ENCODE data around the gene SMAD7.

SMAD7 gene

GRCh38 chr18:48893061-48893607 lies 57.6 kb downstream of the SMAD7 start:
- no peak for DNase-seq

GRCh38 chr18:48892146-48892855 lies 58.5 kb downstream of the SMAD7 start:
- no peak for DNase-seq

- DNase-seq, result no peak
These were observed 59.0 kb downstream of the SMAD7 start for GRCh38 chr18:48891721-48892120.

- DNase-seq, result no peak
These were observed 60.6 kb downstream of the SMAD7 start for GRCh38 chr18:48889981-48890762.

- DNase-seq, result no peak
These were observed 61.4 kb downstream of the SMAD7 start for GRCh38 chr18:48889115-48889941.

GRCh38 chr18:48888773-48889080 lies 62.0 kb downstream of the SMAD7 start:
- no peak for DNase-seq

- no peak for DNase-seq
These were observed 62.6 kb downstream of the SMAD7 start for GRCh38 chr18:48887905-48888772.

- DNase-seq, result no peak
These were observed 63.4 kb downstream of the SMAD7 start for GRCh38 chr18:48887294-48887904.

- no peak for DNase-seq
These were observed 64.1 kb downstream of the SMAD7 start for GRCh38 chr18:48886520-48887293.

GRCh38 chr18:48885924-48886400 lies 64.8 kb downstream of the SMAD7 start:
- no peak for DNase-seq

- DNase-seq, result no peak
These were observed 65.4 kb downstream of the SMAD7 start for GRCh38 chr18:48885266-48885923.

- DNase-seq, result no peak
These were observed 66.0 kb downstream of the SMAD7 start for GRCh38 chr18:48884771-48885170.

GRCh38 chr18:48884306-48884705 lies 66.5 kb downstream of the SMAD7 start:
- no peak for DNase-seq

- DNase-seq, result no peak
These were observed 68.4 kb downstream of the SMAD7 start for GRCh38 chr18:48882379-48882778.

- DNase-seq, result no peak
These were observed 69.8 kb downstream of the SMAD7 start for GRCh38 chr18:48880931-48881330.

GRCh38 chr18:48879008-48879431 lies 71.7 kb downstream of the SMAD7 start:
- no peak for DNase-seq

GRCh38 chr18:48878471-48878870 lies 72.3 kb downstream of the SMAD7 start:
- DNase-seq, result no peak

GRCh38 chr18:48877941-48878340 lies 72.8 kb downstream of the SMAD7 start:
- no peak for DNase-seq

GRCh38 chr18:48876590-48876989 lies 74.2 kb downstream of the SMAD7 start:
- no peak for DNase-seq

- no peak for DNase-seq
These were observed 74.7 kb downstream of the SMAD7 start for GRCh38 chr18:48875942-48876511.

All from GOT3 (cell line).